CD1c-positive myeloid dendritic cell (primary cell): ENCODE data around the gene EFNA2.
"Not testable (repeated sequence)": the region's sequence is repeated elsewhere in the genome, so short reads cannot be mapped to it uniquely, and the experiment has no call there.

Experiments
- DNase-seq: peaks from one replicate; pipeline ENCODE4 v3.0.0-alpha.2; 2016; ENCODE audit errors: extremely low spot score

The EFNA2 gene

GRCh38 chr19:1318678-1319471 is 33.2 kb downstream of the EFNA2 start:
- DNase-seq: no peak

- DNase-seq: not testable (repeated sequence)
Observed at GRCh38 chr19:1320282-1320650, 34.6 kb downstream of the EFNA2 start.

GRCh38 chr19:1321539-1321938 is 35.9 kb downstream of the EFNA2 start:
- no peak for DNase-seq

- DNase-seq: no peak
Observed at GRCh38 chr19:1322198-1322981, 36.7 kb downstream of the EFNA2 start.

- no peak for DNase-seq
Observed at GRCh38 chr19:1324249-1324805, 38.7 kb downstream of the EFNA2 start.

- DNase-seq: peak; percentile 83
Observed at GRCh38 chr19:1324806-1325567, 39.3 kb downstream of the EFNA2 start.

- DNase-seq: no peak
Observed at GRCh38 chr19:1325568-1326294, 40.1 kb downstream of the EFNA2 start.

GRCh38 chr19:1327125-1327524 is 41.5 kb downstream of the EFNA2 start:
- DNase-seq: no peak

GRCh38 chr19:1332208-1332607 is 46.5 kb downstream of the EFNA2 start:
- not testable (repeated sequence) for DNase-seq

- no peak for DNase-seq
Observed at GRCh38 chr19:1336079-1336684, 50.5 kb downstream of the EFNA2 start.

GRCh38 chr19:1340681-1341469 is 55.2 kb downstream of the EFNA2 start:
- no peak for DNase-seq

- no peak for DNase-seq
Observed at GRCh38 chr19:1343041-1343440, 57.4 kb downstream of the EFNA2 start.

GRCh38 chr19:1349211-1349610 is 63.5 kb downstream of the EFNA2 start:
- DNase-seq: no peak

GRCh38 chr19:1350867-1351266 is 65.2 kb downstream of the EFNA2 start:
- no peak for DNase-seq
